Ishikawa (cell line): Measurements from ENCODE around the gene F2R.

Experiments
- CEBPB ChIP-seq: IDR thresholded peaks from 2 replicates; pipeline ENCODE4 v1.6.1; 2012
- EGR1 ChIP-seq: IDR thresholded peaks from 2 replicates; pipeline ENCODE4 v1.6.1; 2012
- EP300 ChIP-seq: IDR thresholded peaks from 2 replicates; pipeline ENCODE4 v1.6.1; 2012; ENCODE audit warnings: borderline replicate concordance
- FOXM1 ChIP-seq: IDR thresholded peaks from 2 replicates; pipeline ENCODE4 v1.6.1; 2012; ENCODE audit warnings: low read depth, borderline replicate concordance
- MAX ChIP-seq: IDR thresholded peaks from 2 replicates; pipeline ENCODE4 v1.6.1; 2012
- NFIC ChIP-seq: IDR thresholded peaks from 2 replicates; pipeline ENCODE4 v1.6.1; 2012
- REST ChIP-seq: IDR thresholded peaks from 2 replicates; pipeline ENCODE4 v1.6.1; 2012; ENCODE audit warnings: low read depth, mild to moderate bottlenecking
- TAF1 ChIP-seq: IDR thresholded peaks from 2 replicates; pipeline ENCODE4 v1.6.1; 2012; ENCODE audit warnings: low read depth, mild to moderate bottlenecking
- TCF12 ChIP-seq: IDR thresholded peaks from 2 replicates; pipeline ENCODE4 v1.6.1; 2012; ENCODE audit warnings: low read depth
- TEAD4 ChIP-seq: IDR thresholded peaks from 2 replicates; pipeline ENCODE4 v1.6.1; 2012
- USF1 ChIP-seq: IDR thresholded peaks from 2 replicates; pipeline ENCODE4 v1.6.1; 2012
- YY1 ChIP-seq: IDR thresholded peaks from 2 replicates; pipeline ENCODE4 v1.6.1; 2012; ENCODE audit warnings: low read depth
- ZBTB7A ChIP-seq: IDR thresholded peaks from 2 replicates; pipeline ENCODE4 v1.6.1; 2012; ENCODE audit warnings: low read depth

F2R gene

GRCh38 chr5:76677849-76678472 is 38.0 kb upstream of the F2R start:
- TF ChIP-seq ZBTB7A (no peak), REST (no peak), TAF1 (no peak), YY1 (no peak), TEAD4 (no peak), USF1 (no peak), EP300 (no peak), TCF12 (no peak), MAX (no peak), NFIC (no peak), EGR1 (no peak), FOXM1 (no peak), CEBPB (no peak)

- no peak for TF ChIP-seq NFIC
- TF ChIP-seq REST, result no peak
- no peak for TF ChIP-seq TAF1
- TF ChIP-seq MAX, result no peak
- TF ChIP-seq CEBPB, result no peak
- no peak for TF ChIP-seq EGR1
- no peak for TF ChIP-seq YY1
- no peak for TF ChIP-seq ZBTB7A
- no peak for TF ChIP-seq EP300
- TF ChIP-seq FOXM1, result no peak
- no peak for TF ChIP-seq USF1
Observed at GRCh38 chr5:76679231-76679630, 36.7 kb upstream of the F2R start.

- TF ChIP-seq CEBPB, result no peak
- no peak for TF ChIP-seq USF1
- TF ChIP-seq MAX, result no peak
Observed at GRCh38 chr5:76681287-76681686, 34.6 kb upstream of the F2R start.

GRCh38 chr5:76682387-76682786 is 33.5 kb upstream of the F2R start:
- TF ChIP-seq REST, result no peak
